ENCODE results near the gene CDH12.
"Not testable (repeated sequence)": the region's sequence is repeated elsewhere in the genome, so short reads cannot be mapped to it uniquely, and the experiment has no call there.

CDH12 gene

DNA sequence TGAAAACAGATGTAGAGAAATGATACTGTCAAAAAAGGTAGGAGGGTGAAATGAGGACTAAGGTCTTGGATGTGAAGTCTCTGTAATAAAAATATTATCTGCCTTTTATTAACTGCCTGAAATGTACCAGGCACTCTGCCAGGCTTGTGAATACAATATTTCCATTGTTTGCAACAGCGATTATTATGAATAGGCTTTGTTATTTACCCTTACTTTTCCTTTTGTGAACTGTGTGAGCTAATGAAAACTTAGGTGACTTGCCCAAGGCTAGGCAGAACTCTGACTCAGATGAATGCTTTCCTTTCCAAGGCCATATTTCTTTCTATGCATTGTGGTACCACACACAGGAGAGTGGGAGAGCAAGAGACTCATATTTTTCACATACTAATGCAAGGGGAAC, 204.1 kb downstream of the CDH12 start:
- DNase-seq (ENCODE audit: low spot score): no peak

DNA sequence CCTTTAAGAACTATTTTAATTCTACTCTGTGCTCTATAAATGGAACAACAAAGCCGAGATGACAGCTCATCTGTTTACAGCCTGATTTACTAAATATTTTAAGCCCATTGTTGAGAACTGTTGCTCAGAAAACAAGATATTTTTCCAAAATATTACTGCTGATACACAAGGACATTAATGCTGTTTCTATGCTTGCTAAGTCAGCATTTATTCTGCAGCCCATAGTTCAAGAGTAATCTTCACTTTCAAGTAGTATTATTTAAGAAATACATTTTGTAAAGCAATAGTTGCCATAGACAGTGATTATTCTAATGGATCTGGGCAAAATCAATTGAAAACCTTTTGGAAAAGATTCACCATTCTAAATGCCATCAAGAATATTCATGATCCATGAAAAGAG, 208.3 kb downstream of the CDH12 start:
- no peak for DNase-seq (ENCODE audit: low spot score)

DNA sequence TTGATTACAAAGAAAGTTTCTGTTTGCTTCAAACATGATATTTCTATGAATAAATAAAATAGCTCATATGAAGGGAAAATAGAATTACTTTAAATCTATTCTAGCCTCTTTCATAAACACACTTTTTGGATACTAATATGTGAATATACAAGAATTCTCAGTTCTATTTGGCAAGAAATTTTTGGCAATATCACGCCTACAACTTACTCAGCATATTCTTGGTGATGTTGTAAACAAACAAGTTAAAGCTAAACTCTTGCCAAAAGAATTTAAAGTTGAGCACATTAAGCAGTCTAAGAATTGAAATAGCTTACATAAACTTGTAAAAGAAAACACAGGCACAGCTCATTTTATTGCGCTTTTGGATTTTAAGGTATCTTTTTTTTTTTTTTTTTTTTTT, 209.8 kb downstream of the CDH12 start:
- DNase-seq (ENCODE audit: low spot score): no peak

GRCh38 chr5:22631683-22632082, 221.5 kb downstream of the CDH12 start:
- DNase-seq (ENCODE audit: low spot score): no peak

DNA sequence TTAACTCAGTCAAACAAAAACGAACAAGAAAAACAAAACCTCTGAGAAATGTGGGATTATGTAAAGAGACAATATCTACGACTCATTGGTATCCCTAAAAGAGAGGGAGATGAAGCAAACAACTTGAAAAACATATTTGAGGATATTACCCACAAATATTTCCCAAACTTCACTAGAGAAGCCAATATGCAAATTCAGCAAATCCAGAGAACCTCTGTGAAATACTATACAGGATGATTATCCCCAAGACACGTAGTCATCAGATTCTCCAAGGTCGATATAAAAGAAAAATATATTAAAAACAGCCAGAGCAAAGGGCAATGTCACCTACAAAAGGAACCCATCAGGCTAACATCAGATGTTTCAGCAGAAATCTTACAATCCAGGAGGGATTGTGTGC, 226.1 kb downstream of the CDH12 start:
- DNase-seq (ENCODE audit: low spot score): no peak

- no peak for DNase-seq (ENCODE audit: low spot score)
Measured at GRCh38 chr5:22625451-22625850, 227.7 kb downstream of the CDH12 start.

GRCh38 chr5:22621084-22621483, 232.1 kb downstream of the CDH12 start:
- DNase-seq (ENCODE audit: low spot score): no peak

DNA sequence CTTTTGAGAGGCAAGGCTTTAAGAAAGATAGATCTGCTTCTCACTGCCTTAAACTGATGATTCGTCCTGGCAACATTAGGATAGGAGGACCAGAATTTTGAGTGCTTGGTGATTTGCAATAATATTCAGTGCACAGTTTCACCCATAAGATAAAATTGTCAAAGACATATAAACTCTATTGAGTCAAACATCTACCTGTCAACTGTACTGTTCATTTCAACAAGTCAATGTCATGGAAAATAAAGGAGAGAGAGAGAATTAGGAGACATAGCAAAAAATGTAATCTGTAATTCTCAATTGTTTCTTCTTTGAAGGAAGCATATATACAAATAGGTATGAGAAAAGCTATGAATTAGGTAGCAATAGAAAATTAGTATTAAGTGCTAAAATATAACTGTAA, 237.2 kb downstream of the CDH12 start:
- DNase-seq (ENCODE audit: low spot score): no peak

DNA sequence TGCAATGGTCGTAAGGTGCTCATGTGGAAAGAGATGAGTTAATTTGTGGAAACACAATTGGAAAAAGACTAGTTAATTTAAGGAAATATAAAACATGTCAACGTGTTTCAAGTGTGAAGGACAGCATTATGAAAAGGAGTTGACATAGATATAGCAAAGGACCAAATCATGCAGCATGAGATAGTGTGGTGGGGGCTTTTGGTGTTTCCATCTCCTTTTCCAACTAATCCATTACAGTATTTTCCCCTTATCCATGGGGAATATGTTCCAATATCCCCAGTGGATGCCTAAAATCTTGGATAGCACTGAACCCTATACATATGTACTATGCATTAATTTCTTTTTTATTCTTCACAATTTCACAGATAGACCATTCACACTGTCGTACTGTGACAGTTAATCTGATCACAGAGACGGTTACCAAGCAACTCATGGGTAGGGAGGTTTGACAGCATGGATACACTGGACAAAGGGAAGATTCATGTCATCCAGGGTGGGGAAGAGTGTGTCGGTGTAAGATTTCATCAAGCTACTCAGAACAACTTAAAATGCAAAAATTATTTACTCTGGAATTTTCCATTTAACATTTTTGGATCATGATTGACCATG, 238.6 kb downstream of the CDH12 start:
- DNase-seq (ENCODE audit: low spot score): no peak

- DNase-seq (ENCODE audit: low spot score): no peak
Measured at GRCh38 chr5:22612928-22613327, 240.2 kb downstream of the CDH12 start.

DNA sequence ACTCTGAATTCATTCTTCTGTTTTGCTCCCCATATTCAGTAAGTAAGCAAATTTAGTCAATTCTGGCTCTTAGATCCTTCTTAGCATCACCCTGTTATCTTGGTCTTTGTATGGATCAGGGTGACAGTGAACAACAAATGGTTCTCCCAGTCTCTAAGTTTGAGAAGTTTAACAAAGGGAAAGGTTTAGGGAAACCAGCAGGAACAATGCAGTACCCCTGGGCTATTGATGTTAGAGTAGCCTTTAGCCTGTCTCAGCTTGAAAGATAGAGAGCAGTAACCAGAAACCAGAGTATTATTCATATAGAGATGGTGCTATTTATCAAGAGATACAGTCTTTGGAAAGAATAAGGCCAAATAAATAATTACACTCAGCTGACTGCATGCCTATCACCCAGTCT, 241.8 kb downstream of the CDH12 start:
- DNase-seq (ENCODE audit: low spot score): no peak

DNA sequence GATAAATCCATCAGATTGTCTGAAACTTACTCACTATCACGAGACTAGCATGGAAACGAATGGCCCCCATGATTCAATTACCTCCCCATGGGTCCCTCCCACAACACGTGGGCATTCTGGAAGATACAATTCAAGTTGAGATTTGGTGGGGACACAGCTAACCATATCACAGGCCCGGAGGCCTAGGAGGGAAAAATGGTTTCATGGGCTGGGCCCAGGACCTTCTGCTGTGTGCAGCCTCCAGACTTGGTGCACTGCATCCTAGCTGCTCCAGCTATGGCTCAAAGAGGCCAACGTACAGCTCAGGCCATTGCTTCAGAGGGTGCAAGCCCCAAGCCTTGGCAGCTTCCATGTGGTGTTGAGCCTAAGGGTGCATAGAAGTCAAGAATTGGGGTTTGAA, 245.6 kb downstream of the CDH12 start:
- not testable (repeated sequence) for DNase-seq (ENCODE audit: low spot score)

DNA sequence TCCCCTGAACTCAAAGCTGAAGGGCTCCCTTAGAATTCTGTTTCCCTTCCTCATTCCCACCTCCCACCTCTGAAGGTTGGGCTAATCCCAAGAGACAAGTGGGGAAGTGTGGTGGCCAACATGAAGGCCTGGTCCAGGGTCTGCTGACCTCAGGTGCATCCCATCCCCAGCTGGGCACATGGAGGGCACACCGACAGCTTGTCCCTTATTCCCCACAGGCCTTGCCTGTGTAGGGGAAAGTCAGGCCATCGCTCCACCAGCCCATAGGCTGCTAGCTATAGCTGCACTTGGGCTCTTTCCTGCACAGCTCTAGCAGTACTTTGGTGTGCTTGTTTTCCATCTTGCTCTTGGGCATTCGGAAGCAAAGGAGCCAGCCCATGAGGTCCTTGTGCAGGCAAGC, 247.7 kb downstream of the CDH12 start:
- no peak for DNase-seq (ENCODE audit: low spot score)

- no peak for DNase-seq (ENCODE audit: low spot score)
Measured at GRCh38 chr5:22604711-22605110, 248.4 kb downstream of the CDH12 start.

DNA sequence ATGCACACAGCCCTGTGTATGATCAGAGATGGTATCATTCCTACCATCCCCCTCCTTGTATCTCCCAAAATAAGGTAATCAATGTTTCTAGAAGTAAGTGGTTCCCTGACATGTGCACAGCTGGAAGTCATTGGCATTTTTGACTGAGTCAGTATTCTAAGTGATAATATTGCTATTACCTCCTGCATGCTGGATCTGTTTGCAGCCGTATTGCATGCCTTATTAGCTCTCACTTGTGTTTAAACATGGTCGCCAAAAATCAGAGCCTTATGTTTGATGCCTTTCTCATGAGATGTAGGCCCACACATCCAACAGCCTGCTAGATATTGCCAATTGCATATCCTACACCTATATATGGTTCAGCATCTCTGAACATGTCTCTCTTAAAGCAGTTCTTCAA, 254.3 kb downstream of the CDH12 start:
- no peak for DNase-seq (ENCODE audit: low spot score)

GRCh38 chr5:22596404-22596970, 256.7 kb downstream of the CDH12 start:
- DNase-seq (ENCODE audit: low spot score): no peak

GRCh38 chr5:22594491-22594890, 258.7 kb downstream of the CDH12 start:
- no peak for DNase-seq (ENCODE audit: low spot score)

DNA sequence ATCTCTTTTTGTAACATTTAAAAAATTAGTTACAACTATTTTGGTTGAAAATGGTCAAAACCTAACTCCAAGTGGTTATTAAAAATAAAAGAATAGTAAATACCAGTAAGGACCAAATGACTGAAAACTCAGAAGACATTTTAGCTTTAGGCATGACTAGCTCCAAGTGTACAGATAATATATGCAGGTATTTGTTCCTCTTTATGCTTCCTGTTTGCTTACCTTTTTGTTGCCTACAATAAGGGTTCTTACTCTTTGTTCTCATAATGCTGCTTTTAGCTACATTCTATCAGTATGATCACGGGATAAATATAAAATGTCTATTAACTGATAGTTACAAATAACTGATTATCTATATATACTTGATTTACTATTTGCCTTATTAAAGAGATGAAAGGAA, 259.6 kb downstream of the CDH12 start:
- no peak for DNase-seq (ENCODE audit: low spot score)

GRCh38 chr5:22591461-22591860, 261.7 kb downstream of the CDH12 start:
- DNase-seq (ENCODE audit: low spot score): no peak

DNA sequence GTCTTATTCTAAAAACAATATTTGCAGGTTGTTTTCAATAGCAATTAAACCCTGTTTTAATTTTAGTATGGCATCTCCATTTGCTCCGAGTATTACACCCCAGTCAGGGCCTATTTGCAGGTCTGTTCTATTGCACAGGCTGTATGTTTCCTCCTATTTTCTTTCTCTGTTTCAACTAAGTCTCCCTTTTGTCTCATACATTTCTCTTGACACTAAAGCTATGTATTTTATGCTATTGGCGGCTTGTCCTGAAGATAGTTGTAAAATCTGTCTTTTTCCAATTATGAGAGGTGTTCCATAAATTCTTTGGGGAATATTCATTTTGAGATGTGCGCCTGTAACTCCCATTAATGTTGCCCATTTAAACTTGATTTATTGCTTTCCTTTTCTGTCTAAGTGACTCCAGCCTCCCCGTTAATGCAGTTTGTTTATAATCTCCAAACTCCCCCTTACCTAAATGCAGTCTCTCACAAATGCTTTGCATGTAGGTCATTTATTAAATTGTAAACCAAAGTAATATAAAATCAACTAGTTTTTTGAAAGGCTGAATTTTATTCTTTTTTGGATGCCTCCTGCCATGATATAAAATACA, 262.4 kb downstream of the CDH12 start:
- DNase-seq (ENCODE audit: low spot score): no peak

GRCh38 chr5:22577711-22578110, 275.4 kb downstream of the CDH12 start:
- DNase-seq (ENCODE audit: low spot score): no peak

DNA sequence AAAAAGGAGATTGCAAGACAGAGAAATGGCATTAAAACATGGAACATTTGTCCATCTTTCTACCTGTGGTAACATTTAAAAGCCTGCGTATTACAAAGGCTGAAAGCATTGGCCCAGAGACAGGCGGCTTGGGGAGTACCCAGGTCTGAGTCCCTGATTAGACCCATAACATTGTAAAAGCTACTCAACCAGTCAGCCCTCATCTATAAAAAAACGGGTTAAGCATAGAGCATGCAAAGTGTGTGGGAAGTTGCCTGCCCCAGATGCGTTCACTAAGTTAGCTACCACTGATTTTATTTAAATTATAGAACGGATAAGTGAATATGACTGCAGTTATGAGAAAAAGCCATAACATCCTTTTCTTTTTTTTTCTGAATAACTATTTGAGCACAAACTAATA, 276.1 kb downstream of the CDH12 start:
- no peak for DNase-seq (ENCODE audit: low spot score)

DNA sequence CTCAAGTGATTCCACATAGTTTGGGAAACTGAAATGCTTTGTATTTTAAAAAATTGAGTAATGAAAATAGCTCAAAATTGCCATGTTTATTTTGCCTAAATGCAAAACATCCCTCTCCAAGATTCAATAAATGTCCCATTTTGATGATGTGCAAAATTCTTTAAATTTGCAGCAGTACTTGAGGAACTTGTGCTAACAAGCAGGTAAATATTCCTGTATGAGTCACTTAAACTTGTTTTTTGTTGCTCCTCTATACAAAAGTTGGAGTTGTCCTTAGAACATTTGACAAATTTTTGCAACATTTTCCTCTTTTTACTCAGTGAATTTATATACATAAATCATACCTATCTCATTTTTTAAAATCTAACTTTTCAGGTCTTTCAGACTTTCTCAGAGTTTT, 280.2 kb downstream of the CDH12 start:
- no peak for DNase-seq (ENCODE audit: low spot score)

DNA sequence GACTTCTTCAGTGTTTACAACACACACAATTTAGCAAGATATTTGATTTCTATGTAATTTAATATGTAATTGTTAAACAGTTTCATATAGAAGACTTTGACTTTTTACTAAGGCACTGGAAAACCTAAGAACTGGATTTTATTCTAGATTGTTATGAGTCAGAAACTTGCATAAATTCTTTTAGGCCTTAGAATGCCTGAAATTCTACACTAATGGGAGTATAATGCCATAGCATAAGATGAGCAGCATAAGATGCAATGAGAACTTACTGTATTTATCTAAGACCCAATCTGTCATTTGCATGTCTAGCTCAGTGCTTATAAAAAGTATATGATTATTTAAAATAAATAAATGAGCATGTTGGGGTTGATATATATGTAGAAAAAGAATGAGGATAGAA, 285.2 kb downstream of the CDH12 start:
- no peak for DNase-seq (ENCODE audit: low spot score)
